ENCODE data around the gene LRRC43. TPM values are rescaled to one million over a fixed set of nuclear protein-coding genes. Genes with fewer than 3 reads are reported as not detected.

The LRRC43 gene
- total RNA-seq, 2 experiments from 2014 or later, result not detected

GRCh38 chr12:122185494-122186082 is 2.7 kb downstream of the LRRC43 start:
- ChIA-PET POLR2A (no interaction called here), CTCF (no interaction called here)
- ATAC-seq (ENCODE audit: poor library complexity) (no peak), DNase-seq (no peak)
- no peak overlapping the region for H3K4me3 ChIP-seq (ENCODE audit: low read length)
- no peaks in the 10 kb centered on the region for H3K27me3 ChIP-seq (ENCODE audit: control insufficient read depth in 1 of 2, insufficient read depth in 2 of 2, low read length in 2 of 2)
- TF ChIP-seq, protein P1, sequence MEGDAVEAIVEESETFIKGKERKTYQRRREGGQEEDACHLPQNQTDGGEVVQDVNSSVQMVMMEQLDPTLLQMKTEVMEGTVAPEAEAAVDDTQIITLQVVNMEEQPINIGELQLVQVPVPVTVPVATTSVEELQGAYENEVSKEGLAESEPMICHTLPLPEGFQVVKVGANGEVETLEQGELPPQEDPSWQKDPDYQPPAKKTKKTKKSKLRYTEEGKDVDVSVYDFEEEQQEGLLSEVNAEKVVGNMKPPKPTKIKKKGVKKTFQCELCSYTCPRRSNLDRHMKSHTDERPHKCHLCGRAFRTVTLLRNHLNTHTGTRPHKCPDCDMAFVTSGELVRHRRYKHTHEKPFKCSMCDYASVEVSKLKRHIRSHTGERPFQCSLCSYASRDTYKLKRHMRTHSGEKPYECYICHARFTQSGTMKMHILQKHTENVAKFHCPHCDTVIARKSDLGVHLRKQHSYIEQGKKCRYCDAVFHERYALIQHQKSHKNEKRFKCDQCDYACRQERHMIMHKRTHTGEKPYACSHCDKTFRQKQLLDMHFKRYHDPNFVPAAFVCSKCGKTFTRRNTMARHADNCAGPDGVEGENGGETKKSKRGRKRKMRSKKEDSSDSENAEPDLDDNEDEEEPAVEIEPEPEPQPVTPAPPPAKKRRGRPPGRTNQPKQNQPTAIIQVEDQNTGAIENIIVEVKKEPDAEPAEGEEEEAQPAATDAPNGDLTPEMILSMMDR (IDR thresholded peaks at IDR 0.05), result no peak
- H3K27ac Mint-ChIP-seq, result no peak overlapping the region
- no peak overlapping the region for H3K27ac ChIP-seq (ENCODE audit: low read depth in 1 of 2, low read length in 2 of 2)
- no peaks in the 10 kb centered on the region for H3K36me3 ChIP-seq (ENCODE audit: insufficient read depth, low read length)
- H3K36me3 Mint-ChIP-seq (ENCODE audit: low read depth), result no peaks in the 10 kb centered on the region
- no peaks in the 10 kb centered on the region for H3K9me3 ChIP-seq (ENCODE audit: control insufficient read depth in 1 of 2, insufficient read depth in 1 of 2, low read length in 2 of 2)
- H3K4me1 Mint-ChIP-seq (ENCODE audit: low read depth), result peaks cover 3% of the 10 kb centered on the region
- H3K4me1 ChIP-seq (ENCODE audit: insufficient read depth, low read length), result peaks cover 14% of the 10 kb centered on the region
- H3K27me3 Mint-ChIP-seq, result peaks cover 3% of the 10 kb centered on the region
- no peaks in the 10 kb centered on the region for H3K9me3 Mint-ChIP-seq
- intact Hi-C loops (cut with DNase I, micrococcal nuclease), result loop anchor here in 1 of 2 experiments (5.0 kb wide), 1 partner anchor 48 kb away; no protein-coding TSS in a partner anchor
- no peak overlapping the region for H3K4me3 Mint-ChIP-seq

- Mint-ChIP-seq H3K4me3 (no peak overlapping the region), H3K27me3 (peaks cover 8% of the 10 kb centered on the region), H3K27ac (no peak overlapping the region), H3K4me1 (ENCODE audit: low read depth) (peaks cover 3% of the 10 kb centered on the region), H3K36me3 (ENCODE audit: low read depth) (no peaks in the 10 kb centered on the region), H3K9me3 (no peaks in the 10 kb centered on the region)
- no peak for ATAC-seq (ENCODE audit: poor library complexity)
- no peak overlapping the region for H3K27ac ChIP-seq (ENCODE audit: low read depth in 1 of 2, low read length in 2 of 2)
- no peaks in the 10 kb centered on the region for H3K9me3 ChIP-seq (ENCODE audit: control insufficient read depth in 1 of 2, insufficient read depth in 1 of 2, low read length in 2 of 2)
- ChIA-PET CTCF (no interaction called here), POLR2A (no interaction called here)
- H3K4me3 ChIP-seq (ENCODE audit: low read length), result no peak overlapping the region
- H3K4me1 ChIP-seq (ENCODE audit: insufficient read depth, low read length), result peaks cover 20% of the 10 kb centered on the region
- TF ChIP-seq, protein P1 (IDR thresholded peaks at IDR 0.05), result no peak
- DNase-seq, result no peak
- intact Hi-C loops (cut with DNase I, micrococcal nuclease), result loop anchor here in 1 of 2 experiments (5.0 kb wide), 1 partner anchor 50 kb away; no protein-coding TSS in a partner anchor
- H3K27me3 ChIP-seq (ENCODE audit: control insufficient read depth in 1 of 2, insufficient read depth in 2 of 2, low read length in 2 of 2), result no peaks in the 10 kb centered on the region
- no peaks in the 10 kb centered on the region for H3K36me3 ChIP-seq (ENCODE audit: insufficient read depth, low read length)
Measured at GRCh38 chr12:122187466-122187865, 4.5 kb downstream of the LRRC43 start.

DNA sequence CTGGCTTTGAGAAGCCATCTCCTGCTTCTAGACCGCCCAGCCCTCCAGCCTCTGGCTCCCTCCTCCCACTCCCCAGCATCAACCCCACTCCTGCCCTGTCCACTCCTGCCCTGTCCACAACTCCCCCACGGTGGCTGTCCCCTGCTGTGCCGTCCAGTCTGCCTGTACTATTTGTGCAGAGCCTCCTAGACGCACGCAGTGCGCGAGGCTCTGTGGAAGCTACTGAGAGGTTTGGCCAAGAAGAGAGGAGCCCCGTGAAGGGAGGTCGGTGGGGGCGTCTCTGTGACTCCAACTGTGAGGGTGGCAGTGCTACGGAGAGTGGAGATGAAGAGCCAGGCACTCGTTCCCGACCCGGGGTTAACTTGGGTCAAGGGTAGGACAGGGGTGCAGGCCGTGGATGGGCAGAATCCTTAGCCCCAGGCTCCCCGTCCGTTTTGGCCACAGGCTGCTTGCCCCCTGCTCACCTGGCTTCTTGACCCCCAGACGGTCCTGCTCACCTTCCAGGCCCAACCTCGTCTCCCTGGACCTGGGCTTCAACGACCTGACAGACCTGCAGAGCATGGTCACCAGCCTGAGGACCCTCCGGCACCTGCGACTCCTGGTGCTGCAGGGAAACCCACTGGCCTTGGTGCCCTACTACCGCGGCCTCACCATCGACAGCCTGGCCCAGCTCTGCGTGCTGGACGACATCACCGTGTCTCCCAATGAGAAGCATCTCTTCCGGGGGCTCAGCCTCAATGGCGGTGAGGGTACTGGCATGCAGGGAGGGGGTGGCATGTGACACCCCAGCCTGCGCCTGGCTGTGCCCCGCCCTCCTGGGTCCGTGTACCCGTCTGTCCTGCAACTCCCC is 6.9 kb downstream of the LRRC43 start:
- H3K27me3 ChIP-seq (ENCODE audit: control insufficient read depth in 1 of 2, insufficient read depth in 2 of 2, low read length in 2 of 2), result no peaks in the 10 kb centered on the region
- TF ChIP-seq, protein P1 (IDR thresholded peaks at IDR 0.05), result no peak
- ChIA-PET POLR2A (no interaction called here), CTCF (interaction anchor here (1.2 to 1.4 kb wide), 2 partner anchors 15 to 136 kb away, joined by 3 to 10 read pairs; no protein-coding TSS in a partner anchor)
- Mint-ChIP-seq H3K4me1 (ENCODE audit: low read depth) (no peaks in the 10 kb centered on the region), H3K4me3 (no peak overlapping the region), H3K27me3 (peaks cover 5% of the 10 kb centered on the region), H3K27ac (no peak overlapping the region), H3K36me3 (ENCODE audit: low read depth) (no peaks in the 10 kb centered on the region), H3K9me3 (no peaks in the 10 kb centered on the region)
- H3K27ac ChIP-seq (ENCODE audit: low read depth in 1 of 2, low read length in 2 of 2), result no peak overlapping the region
- no peak overlapping the region for H3K4me3 ChIP-seq (ENCODE audit: low read length)
- ATAC-seq (ENCODE audit: poor library complexity) (no peak), DNase-seq (no peak)
- intact Hi-C loops (cut with DNase I, micrococcal nuclease), result loop anchor here (2.0 to 5.0 kb wide), 5 partner anchors 53 to 273 kb away; partner anchors contain the start of gene CFAP251 (in 2 of the 2)
- no peaks in the 10 kb centered on the region for H3K36me3 ChIP-seq (ENCODE audit: insufficient read depth, low read length)
- no peaks in the 10 kb centered on the region for H3K9me3 ChIP-seq (ENCODE audit: control insufficient read depth in 1 of 2, insufficient read depth in 1 of 2, low read length in 2 of 2)
- peaks cover 5% of the 10 kb centered on the region for H3K4me1 ChIP-seq (ENCODE audit: insufficient read depth, low read length)

Measured in CD4-positive, alpha-beta T cell (primary cell).